IMR-90 (cell line): Measurements from ENCODE around the gene GCH1.

Source experiments
- CEBPB ChIP-seq: IDR thresholded peaks from 2 replicates; pipeline ENCODE4 v1.6.1; 2012; ENCODE audit warnings: low read depth, low read length, improper control_type of control experiment
- MXI1 ChIP-seq: IDR thresholded peaks from 2 replicates; pipeline ENCODE4 v1.6.1; 2012; ENCODE audit warnings: low read depth, mild to moderate bottlenecking, low read length, moderate library complexity, borderline replicate concordance
- SMC3 ChIP-seq: fragments of 150-350 bp; IDR thresholded peaks from 2 replicates; pipeline ENCODE4 v1.6.1; 2016; ENCODE audit warnings: low read depth, mild to moderate bottlenecking, antibody characterized with exemption, low read length, moderate library complexity

GRCh38 chr14:54840336-54840735 lies 62.3 kb downstream of the GCH1 start:
- TF ChIP-seq SMC3 (no peak), MXI1 (no peak), CEBPB (no peak)
